Measurements from ENCODE around the gene MBIP.

MBIP gene

GRCh38 chr14:36288496-36288895, 31.9 kb downstream of the MBIP start:
- TF ChIP-seq FOXK2 (IDR thresholded peaks at IDR 0.05) (no peak), CTBP1 (IDR thresholded peaks at IDR 0.05; ENCODE audit: borderline replicate concordance) (no peak), NFRKB (IDR thresholded peaks at IDR 0.05) (no peak), LEF1 (IDR thresholded peaks at IDR 0.05; ENCODE audit: borderline replicate concordance) (no peak), SP1 (IDR thresholded peaks at IDR 0.05) (no peak), FOXM1 (IDR thresholded peaks at IDR 0.05; ENCODE audit: borderline replicate concordance) (no peak), L3MBTL2 (conservative IDR thresholded peaks at IDR 0.05) (no peak), PKNOX1 (IDR thresholded peaks at IDR 0.05) (no peak), ARNT (IDR thresholded peaks at IDR 0.05) (no peak), ZNF384 (IDR thresholded peaks at IDR 0.05) (no peak), BHLHE40 (IDR thresholded peaks at IDR 0.05; ENCODE audit: borderline replicate concordance) (no peak)
- POLR2A ChIA-PET, result no interaction called here
- CTCF ChIA-PET, result no interaction called here
- no peak for DNase-seq (ENCODE audit: extremely low spot score)

GRCh38 chr14:36284971-36285595, 35.4 kb downstream of the MBIP start:
- ChIA-PET CTCF (no interaction called here), POLR2A (no interaction called here)
- DNase-seq (ENCODE audit: extremely low spot score), result no peak
- TF ChIP-seq BHLHE40 (IDR thresholded peaks at IDR 0.05; ENCODE audit: borderline replicate concordance) (no peak), NFRKB (IDR thresholded peaks at IDR 0.05) (no peak), SUZ12 (IDR thresholded peaks at IDR 0.05) (no peak), TARDBP (IDR thresholded peaks at IDR 0.05) (no peak), FOXM1 (IDR thresholded peaks at IDR 0.05; ENCODE audit: borderline replicate concordance) (no peak), ZNF384 (IDR thresholded peaks at IDR 0.05) (no peak), FOXK2 (IDR thresholded peaks at IDR 0.05) (no peak), HDGF (IDR thresholded peaks at IDR 0.05; ENCODE audit: borderline replicate concordance) (no peak), FOXA1 (IDR thresholded peaks at IDR 0.05) (no peak), ELF4 (IDR thresholded peaks at IDR 0.05) (no peak), SP1 (IDR thresholded peaks at IDR 0.05) (no peak), ARNT (IDR thresholded peaks at IDR 0.05) (no peak), LEF1 (IDR thresholded peaks at IDR 0.05; ENCODE audit: borderline replicate concordance) (no peak), PKNOX1 (IDR thresholded peaks at IDR 0.05) (no peak), L3MBTL2 (conservative IDR thresholded peaks at IDR 0.05) (no peak), CTBP1 (IDR thresholded peaks at IDR 0.05; ENCODE audit: borderline replicate concordance) (no peak)

- no peak for DNase-seq (ENCODE audit: extremely low spot score)
- POLR2A ChIA-PET, result no interaction called here
- CTCF ChIA-PET, result no interaction called here
- no peak for TF ChIP-seq FOXM1 (IDR thresholded peaks at IDR 0.05; ENCODE audit: borderline replicate concordance)
- TF ChIP-seq ELF4 (IDR thresholded peaks at IDR 0.05), result no peak
- no peak for TF ChIP-seq NFRKB (IDR thresholded peaks at IDR 0.05)
- no peak for TF ChIP-seq LEF1 (IDR thresholded peaks at IDR 0.05; ENCODE audit: borderline replicate concordance)
- no peak for TF ChIP-seq HDGF (IDR thresholded peaks at IDR 0.05; ENCODE audit: borderline replicate concordance)
- TF ChIP-seq ZNF384 (IDR thresholded peaks at IDR 0.05), result no peak
These were observed 39.1 kb downstream of the MBIP start for GRCh38 chr14:36281309-36281708.

- CTCF ChIA-PET, result interaction anchor here (0.8 kb wide), 1 partner anchor 12 kb away, joined by 3 read pairs; no protein-coding TSS in a partner anchor
- POLR2A ChIA-PET, result no interaction called here
- no peak for DNase-seq (ENCODE audit: extremely low spot score)
- no peak for TF ChIP-seq ARNT (IDR thresholded peaks at IDR 0.05)
- TF ChIP-seq TARDBP (IDR thresholded peaks at IDR 0.05), result no peak
- no peak for TF ChIP-seq FOXK2 (IDR thresholded peaks at IDR 0.05)
- TF ChIP-seq NFRKB (IDR thresholded peaks at IDR 0.05), result no peak
- TF ChIP-seq CTBP1 (IDR thresholded peaks at IDR 0.05; ENCODE audit: borderline replicate concordance), result no peak
- no peak for TF ChIP-seq L3MBTL2 (conservative IDR thresholded peaks at IDR 0.05)
- no peak for TF ChIP-seq SP1 (IDR thresholded peaks at IDR 0.05)
- TF ChIP-seq ELF4 (IDR thresholded peaks at IDR 0.05), result no peak
- TF ChIP-seq BHLHE40 (IDR thresholded peaks at IDR 0.05; ENCODE audit: borderline replicate concordance), result no peak
These were observed 40.9 kb downstream of the MBIP start for GRCh38 chr14:36279306-36280190.

GRCh38 chr14:36275741-36276140, 44.7 kb downstream of the MBIP start:
- ChIA-PET CTCF (interaction anchor here (0.6 kb wide), 1 partner anchor 8 kb away, joined by 3 read pairs; no protein-coding TSS in a partner anchor), POLR2A (no interaction called here)
- no peak for DNase-seq (ENCODE audit: extremely low spot score)
- TF ChIP-seq FOXM1 (IDR thresholded peaks at IDR 0.05; ENCODE audit: borderline replicate concordance) (no peak), SP1 (IDR thresholded peaks at IDR 0.05) (no peak), BHLHE40 (IDR thresholded peaks at IDR 0.05; ENCODE audit: borderline replicate concordance) (no peak), FOXK2 (IDR thresholded peaks at IDR 0.05) (no peak), TARDBP (IDR thresholded peaks at IDR 0.05) (no peak), ZNF384 (IDR thresholded peaks at IDR 0.05) (no peak), PKNOX1 (IDR thresholded peaks at IDR 0.05) (no peak), HDGF (IDR thresholded peaks at IDR 0.05; ENCODE audit: borderline replicate concordance) (no peak), ELF4 (IDR thresholded peaks at IDR 0.05) (no peak)
